ENCODE data around the gene TMEM26. TPM values are rescaled to one million over a fixed set of nuclear protein-coding genes. Genes with fewer than 3 reads are reported as not detected.
"Not testable (repeated sequence)": the region's sequence is repeated elsewhere in the genome, so short reads cannot be mapped to it uniquely, and the experiment has no call there.

Gene TMEM26
- total and polyA plus RNA-seq, 2 of the 8 experiments (the other 6 are each of a cell fraction or from before 2014, with no cell fraction given): 1.6 to 2.8 TPM

DNA sequence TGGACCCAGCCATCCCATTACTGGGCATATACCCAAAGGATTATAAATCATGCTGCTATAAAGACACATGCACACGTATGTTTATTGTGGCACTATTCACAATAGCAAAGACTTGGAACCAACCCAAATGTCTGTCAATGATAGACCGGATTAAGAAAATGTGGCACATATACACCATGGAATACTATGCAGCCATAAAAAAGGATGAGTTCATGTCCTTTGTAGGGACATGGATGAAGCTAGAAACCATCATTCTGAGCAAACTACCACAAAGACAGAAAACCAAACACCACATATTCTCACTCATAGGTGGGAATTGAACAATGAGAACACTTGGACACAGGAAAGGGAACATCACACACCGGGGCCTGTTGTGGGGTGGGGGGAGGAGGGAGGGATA lies 72.0 kb downstream of the TMEM26 start:
- H2BK20ac ChIP-seq (ENCODE audit: low read length); H3K9ac ChIP-seq (replicated peaks in 1 of 4; ENCODE audit: extremely low read depth in 1 of 4, low read depth in 3 of 4, low read length in 3 of 4); H2BK12ac ChIP-seq (ENCODE audit: low read depth, low read length); H2BK5ac ChIP-seq (ENCODE audit: low read depth, low read length); H3K79me2 ChIP-seq (ENCODE audit: control insufficient read depth in 1 of 2, insufficient read depth in 2 of 2, low read length in 2 of 2); H3K4me2 ChIP-seq (ENCODE audit: insufficient read depth in 1 of 2, low read depth in 2 of 2, low read length in 2 of 2); H3K23me2 ChIP-seq (ENCODE audit: low read depth, low read length); H2BK15ac ChIP-seq (ENCODE audit: low read length); H3K23ac ChIP-seq (ENCODE audit: insufficient read length); H3K18ac ChIP-seq (ENCODE audit: extremely low read depth, low read length); H4K91ac ChIP-seq (replicated peaks; ENCODE audit: insufficient read length, low read length); H4K8ac ChIP-seq (ENCODE audit: extremely low read depth, insufficient read depth, low read length); H2BK120ac ChIP-seq (replicated peaks; ENCODE audit: low read depth, low read length); H3K14ac ChIP-seq (ENCODE audit: insufficient read length); H2AK5ac ChIP-seq (ENCODE audit: low read depth, low read length); H3K27ac ChIP-seq (ENCODE audit: low read depth, low read length); H2AFZ ChIP-seq (ENCODE audit: low read length); POLR2A ChIA-PET (ENCODE audit: partially characterized antibody); H3K4me1 ChIP-seq (replicated peaks in 1 of 4; ENCODE audit: control insufficient read depth in 3 of 4, insufficient read depth in 4 of 4, low read length in 3 of 4); H3K4me3 ChIP-seq (ENCODE audit: extremely low read depth in 1 of 4, insufficient read depth in 2 of 4, low read depth in 3 of 4, low read length in 4 of 4); H3K4ac ChIP-seq (replicated peaks; ENCODE audit: insufficient read length, low read depth, low read length); H3K27me3 ChIP-seq (replicated peaks in 1 of 4; ENCODE audit: control insufficient read depth in 3 of 4, extremely low read depth in 1 of 4, insufficient read depth in 3 of 4, low read length in 3 of 4); FAIRE-seq; H4K5ac ChIP-seq (ENCODE audit: insufficient read length, low read depth, low read length); H3K79me1 ChIP-seq (ENCODE audit: low read depth, low read length); H4K20me1 ChIP-seq (replicated peaks in 1 of 2; ENCODE audit: control insufficient read depth in 1 of 2, insufficient read depth in 2 of 2, low read length in 2 of 2); H3K56ac ChIP-seq (replicated peaks; ENCODE audit: insufficient read length, low read depth, low read length); CTCF ChIA-PET (ENCODE audit: partially characterized antibody); H3K36me3 ChIP-seq (ENCODE audit: control insufficient read depth in 2 of 4, insufficient read depth in 4 of 4, low read length in 3 of 4); DNase-seq (ENCODE audit: low read depth in 1 of 2, low spot score in 2 of 2): not testable (repeated sequence)
- WGBS, 2 experiments (ENCODE audit: extremely low coverage in 1 of 2, insufficient coverage in 1 of 2, insufficient read length in 1 of 2, insufficient replicate concordance in 2 of 2, low coverage in 1 of 2, low lambda C conversion rate in 2 of 2, missing lambda C conversion rate in 1 of 2): 100% methylated on average over 2 of the region's 3 CpGs; no CpG with 5 or more reads in 1 of the 2 experiments
- H3K9me3 ChIP-seq (ENCODE audit: insufficient read depth in 2 of 2, low read depth in 1 of 2, low read length in 1 of 2): peaks cover 6 to 11% of the 10 kb centered on the region in 2 experiments; a peak in 1 of 4 replicates
